H1 (cell line): Measurements from ENCODE around the gene OR2AE1.

ENCODE experiments used
- BCL11A ChIP-seq, 2 experiments: IDR thresholded peaks; one replicate each; pipeline ENCODE4 v1.6.1; 2011; ENCODE audit warnings: low read depth in 2 of 2, low read length in 2 of 2, mild to moderate bottlenecking in 2 of 2
- CTCF ChIP-seq, 3 experiments: IDR thresholded peaks; 1 replicate in 2 of 3; 2 replicates in 1 of 3; pipeline versions ENCODE4 v1.5.1 to v1.6.1; 2011; ENCODE audit warnings: low read length in 3 of 3, mild to moderate bottlenecking in 3 of 3, inconsistent platforms in 2 of 3, low read depth in 1 of 3, moderate library complexity in 1 of 3; ENCODE audit not compliant: insufficient read depth in 1 of 3; ENCODE audit errors: control extremely low read depth in 1 of 3
- POLR2AphosphoS5 ChIP-seq: IDR thresholded peaks from 2 replicates; pipeline ENCODE4 v1.6.1; 2011; ENCODE audit warnings: low read depth, low read length
- SP2 ChIP-seq: IDR thresholded peaks from 2 replicates; pipeline ENCODE4 v1.6.1; 2012; ENCODE audit warnings: mild to moderate bottlenecking, low read length, inconsistent platforms

- no peak for TF ChIP-seq CTCF (IDR thresholded peaks at IDR 0.05; ENCODE audit: control extremely low read depth in 1 of 3, insufficient read depth in 1 of 3, low read depth in 1 of 3, low read length in 3 of 3)
- TF ChIP-seq BCL11A (IDR thresholded peaks at IDR 0.05; ENCODE audit: low read depth in 2 of 2, low read length in 2 of 2), result no peak
- TF ChIP-seq SP2, result no peak
- TF ChIP-seq POLR2AphosphoS5, result no peak
Observed at GRCh38 chr7:99831595-99831994, 45.2 kb downstream of the OR2AE1 start.
